Upper lobe of left lung (tissue), 4 donors: ENCODE data around the gene TPPP.

ENCODE experiments used
- CTCF ChIP-seq, 6 experiments: fragments of 450-650 bp in 4 of 6; fragments of 200-600 bp in 2 of 6; sonication (generic) in 2 of 6; IDR thresholded peaks; one replicate each; pipeline ENCODE4 v1.5.1; 2016 to 2019; ENCODE audit warnings: antibody characterized with exemption in 6 of 6
- EP300 ChIP-seq, 4 donors: sonication (generic); formaldehyde crosslinking; IDR thresholded peaks; one replicate each; pipeline ENCODE4 v1.5.1; 2017; ENCODE audit warnings: antibody characterized with exemption in 4 of 4, control low read depth in 2 of 4
- POLR2A ChIP-seq, 4 donors: fragments of 450-650 bp; IDR thresholded peaks; one replicate each; pipeline ENCODE4 v1.5.1; 2016 to 2017; ENCODE audit warnings: antibody characterized with exemption in 4 of 4, mild to moderate bottlenecking in 2 of 4
- POLR2AphosphoS5 ChIP-seq, 2 donors: sonication (generic); formaldehyde crosslinking; IDR thresholded peaks; one replicate each; pipeline ENCODE4 v1.5.1; 2017; ENCODE audit warnings: antibody characterized with exemption in 2 of 2

- TF ChIP-seq CTCF (IDR thresholded peaks at IDR 0.05): no peak
- TF ChIP-seq POLR2AphosphoS5 (IDR thresholded peaks at IDR 0.05): no peak
- no peak for TF ChIP-seq POLR2A (IDR thresholded peaks at IDR 0.05)
- TF ChIP-seq EP300 (IDR thresholded peaks at IDR 0.05): no peak
Measured at GRCh38 chr5:657570-657969, 35.6 kb downstream of the TPPP start.
